GM19240 (cell line): ENCODE measurements around the gene VDAC2.
A peak's percentile ranks its signal among the peaks of the same experiment; 100 is the strongest.
"Not testable (repeated sequence)": the region's sequence is repeated elsewhere in the genome, so short reads cannot be mapped to it uniquely, and the experiment has no call there.

Experiments
- DNase-seq: peaks from one replicate; pipeline ENCODE4 v3.0.0; 2011; ENCODE audit warnings: low spot score; ENCODE audit not compliant: insufficient read length

VDAC2 gene

GRCh38 chr10:75197906-75198305 is 12.7 kb upstream of the VDAC2 start:
- no peak for DNase-seq

GRCh38 chr10:75199949-75200348 is 10.6 kb upstream of the VDAC2 start:
- DNase-seq, result not testable (repeated sequence)

- no peak for DNase-seq
Measured at GRCh38 chr10:75201793-75202307, 8.7 kb upstream of the VDAC2 start.

GRCh38 chr10:75202321-75203045 is 8.1 kb upstream of the VDAC2 start:
- DNase-seq, result no peak

- DNase-seq, result not testable (repeated sequence)
Measured at GRCh38 chr10:75203046-75203620, 7.5 kb upstream of the VDAC2 start.

GRCh38 chr10:75203724-75204123 is 6.9 kb upstream of the VDAC2 start:
- DNase-seq, result no peak

- DNase-seq, result no peak
Measured at GRCh38 chr10:75205908-75206307, 4.7 kb upstream of the VDAC2 start.

- DNase-seq, result not testable (repeated sequence)
Measured at GRCh38 chr10:75206638-75207037, 4.0 kb upstream of the VDAC2 start.

GRCh38 chr10:75207079-75207856 is 3.3 kb upstream of the VDAC2 start:
- DNase-seq, result no peak

- DNase-seq, result no peak
Measured at GRCh38 chr10:75207857-75208144, 2.8 kb upstream of the VDAC2 start.

GRCh38 chr10:75208181-75208580 is 2.4 kb upstream of the VDAC2 start:
- DNase-seq, result no peak

GRCh38 chr10:75209086-75209920 is 1.3 kb upstream of the VDAC2 start:
- DNase-seq, result no peak

- DNase-seq, result peak; percentile 18
Measured at GRCh38 chr10:75209921-75210281, 695 bp upstream of the VDAC2 start.

GRCh38 chr10:75211007-75211691 is 553 bp downstream of the VDAC2 start:
- no peak for DNase-seq

- no peak for DNase-seq
Measured at GRCh38 chr10:75212343-75212742, 1.7 kb downstream of the VDAC2 start.

GRCh38 chr10:75220274-75220673 is 9.7 kb downstream of the VDAC2 start:
- no peak for DNase-seq

GRCh38 chr10:75221492-75221891 is 10.9 kb downstream of the VDAC2 start:
- not testable (repeated sequence) for DNase-seq

GRCh38 chr10:75223507-75223906 is 12.9 kb downstream of the VDAC2 start:
- DNase-seq, result no peak

GRCh38 chr10:75226095-75226494 is 15.5 kb downstream of the VDAC2 start:
- no peak for DNase-seq

- no peak for DNase-seq
Measured at GRCh38 chr10:75226656-75227055, 16.1 kb downstream of the VDAC2 start.

- DNase-seq, result no peak
Measured at GRCh38 chr10:75228278-75228677, 17.7 kb downstream of the VDAC2 start.
